H9 (cell line): Measurements from ENCODE around the gene ATP6V1B1. TPM values are rescaled to one million over a fixed set of nuclear protein-coding genes. Genes with fewer than 3 reads are reported as not detected.

Source experiments
- DNase-seq: peaks from one replicate; pipeline ENCODE4 v3.0.0-alpha.2; 2017
- H2AFZ ChIP-seq: one replicate; pipeline ENCODE4 v1.6.1; 2013; ENCODE audit warnings: mild to moderate bottlenecking, low read length, control low read depth, moderate library complexity
- H2AK5ac ChIP-seq: 2 replicates; pipeline ENCODE4 v1.6.1; 2013; ENCODE audit warnings: low read length, control low read depth, mixed read lengths; ENCODE audit not compliant: insufficient read length
- H2BK120ac ChIP-seq: one replicate; pipeline ENCODE4 v1.6.1; 2013; ENCODE audit warnings: low read depth, mild to moderate bottlenecking, low read length, control low read depth, inconsistent platforms; ENCODE audit not compliant: poor library complexity, severe bottlenecking
- H2BK12ac ChIP-seq: 2 replicates; pipeline ENCODE4 v1.6.1; 2013; ENCODE audit warnings: low read length, control low read depth, mixed read lengths, low read depth; ENCODE audit not compliant: insufficient read length
- H2BK15ac ChIP-seq: 2 replicates; pipeline ENCODE4 v1.6.1; 2013; ENCODE audit warnings: low read depth, low read length, control low read depth
- H2BK20ac ChIP-seq: one replicate; pipeline ENCODE4 v1.6.1; 2013; ENCODE audit warnings: low read depth, mild to moderate bottlenecking, low read length, control low read depth, inconsistent platforms; ENCODE audit not compliant: poor library complexity, severe bottlenecking
- H2BK5ac ChIP-seq: 2 replicates; pipeline ENCODE4 v1.6.1; 2013; ENCODE audit warnings: low read length, control low read depth, mixed read lengths; ENCODE audit not compliant: insufficient read length
- H3K14ac ChIP-seq: 2 replicates; pipeline ENCODE4 v1.6.1; 2013; ENCODE audit warnings: low read length, control low read depth; ENCODE audit not compliant: insufficient read depth
- H3K18ac ChIP-seq: 2 replicates; pipeline ENCODE4 v1.6.1; 2013; ENCODE audit warnings: low read depth, mild to moderate bottlenecking, mixed read lengths, low read length, control low read depth; ENCODE audit not compliant: insufficient read length
- H3K23ac ChIP-seq: 2 replicates; pipeline ENCODE4 v1.6.1; 2013; ENCODE audit warnings: low read length, control low read depth, mixed read lengths, low read depth; ENCODE audit not compliant: insufficient read length
- H3K23me2 ChIP-seq: 2 replicates; pipeline ENCODE4 v1.6.1; 2013; ENCODE audit warnings: low read depth, mild to moderate bottlenecking, mixed read lengths, low read length, control low read depth; ENCODE audit not compliant: insufficient read length, poor library complexity, severe bottlenecking
- H3K27ac ChIP-seq: 2 replicates; pipeline ENCODE4 v1.5.1; 2013; ENCODE audit warnings: low read length, control low read depth, mixed read lengths, low read depth; ENCODE audit not compliant: insufficient read length
- H3K27me3 ChIP-seq: 2 replicates; pipeline ENCODE4 v1.6.1; 2013; ENCODE audit warnings: low read length, control low read depth, inconsistent platforms; ENCODE audit not compliant: insufficient read depth
- H3K4ac ChIP-seq: 2 replicates; pipeline ENCODE4 v1.6.1; 2013; ENCODE audit warnings: low read depth, mild to moderate bottlenecking, control low read depth, inconsistent platforms, low read length, moderate library complexity
- H3K4me1 ChIP-seq: 2 replicates; pipeline ENCODE4 v1.6.1; 2013; ENCODE audit warnings: low read length, control low read depth, inconsistent platforms; ENCODE audit not compliant: insufficient read depth
- H3K4me2 ChIP-seq: 2 replicates; pipeline ENCODE4 v1.6.1; 2013; ENCODE audit warnings: low read length, control low read depth, mixed read lengths; ENCODE audit not compliant: insufficient read length, insufficient read depth
- H3K56ac ChIP-seq: 2 replicates; pipeline ENCODE4 v1.6.1; 2013; ENCODE audit warnings: low read depth, mild to moderate bottlenecking, mixed read lengths, low read length, control low read depth; ENCODE audit not compliant: insufficient read length
- H3K79me1 ChIP-seq: 2 replicates; pipeline ENCODE4 v1.6.1; 2013; ENCODE audit warnings: low read depth, mild to moderate bottlenecking, moderate library complexity, low read length, control low read depth, inconsistent platforms; ENCODE audit not compliant: insufficient read depth, poor library complexity, severe bottlenecking
- H3K79me2 ChIP-seq: 2 replicates; pipeline ENCODE4 v1.6.1; 2013; ENCODE audit warnings: low read length, control low read depth, inconsistent platforms; ENCODE audit not compliant: insufficient read depth
- H3K9ac ChIP-seq: 2 replicates; pipeline ENCODE4 v1.6.1; 2013; ENCODE audit warnings: low read length, control low read depth, mixed read lengths; ENCODE audit not compliant: insufficient read length; ENCODE audit errors: extremely low read depth
- H3K9me3 ChIP-seq: one replicate; pipeline ENCODE4 v1.6.1; 2013; ENCODE audit warnings: low read depth, low read length, inconsistent platforms; ENCODE audit not compliant: control insufficient read depth
- H3T11ph ChIP-seq: one replicate; pipeline ENCODE4 v1.6.1; 2013; ENCODE audit warnings: mild to moderate bottlenecking, low read length, control low read depth, inconsistent platforms
- H4K20me1 ChIP-seq: one replicate; pipeline ENCODE4 v1.6.1; 2013; ENCODE audit not compliant: control insufficient read depth, insufficient read length, insufficient read depth
- H4K5ac ChIP-seq: 2 replicates; pipeline ENCODE4 v1.6.1; 2013; ENCODE audit warnings: low read depth, mild to moderate bottlenecking, mixed read lengths, low read length, control low read depth; ENCODE audit not compliant: insufficient read length
- H4K8ac ChIP-seq: replicated peaks from 2 replicates; pipeline ENCODE4 v1.6.1; 2013; ENCODE audit warnings: low read length, control low read depth, mixed read lengths, low read depth; ENCODE audit not compliant: insufficient read length
- H4K91ac ChIP-seq: 2 replicates; pipeline ENCODE4 v1.6.1; 2013; ENCODE audit warnings: low read depth, mild to moderate bottlenecking, moderate library complexity, mixed read lengths, low read length, control low read depth; ENCODE audit not compliant: insufficient read length
- H3K27ac Mint-ChIP-seq, 3 experiments: 2 replicates in 2 of 3; 3 replicates in 1 of 3; pipeline ENCODE4 v1.8.0; 2020 to 2021; ENCODE audit warnings: mixed read lengths in 3 of 3, mild to moderate bottlenecking in 1 of 3, moderate library complexity in 1 of 3
- H3K27me3 Mint-ChIP-seq: 2 replicates; pipeline ENCODE4 v1.8.0; 2021; ENCODE audit warnings: low read depth, mild to moderate bottlenecking, moderate library complexity, mixed read lengths
- H3K36me3 Mint-ChIP-seq, 3 experiments: 2 replicates in 2 of 3; 3 replicates in 1 of 3; pipeline ENCODE4 v1.8.0; 2020 to 2021; ENCODE audit warnings: low read depth in 3 of 3, mixed read lengths in 3 of 3; ENCODE audit not compliant: insufficient read depth in 1 of 3
- H3K4me1 Mint-ChIP-seq, 2 experiments: 2 replicates each; pipeline ENCODE4 v1.8.0; 2020; ENCODE audit warnings: mixed read lengths in 2 of 2
- H3K4me3 Mint-ChIP-seq, 2 experiments: 2 replicates in 1 of 2; 3 replicates in 1 of 2; pipeline ENCODE4 v1.8.0; 2020 to 2021; ENCODE audit warnings: mild to moderate bottlenecking in 2 of 2, mixed read lengths in 2 of 2, moderate library complexity in 1 of 2
- H3K9me3 Mint-ChIP-seq, 2 experiments: 2 replicates in 1 of 2; 3 replicates in 1 of 2; pipeline ENCODE4 v1.8.0; 2020; ENCODE audit warnings: mild to moderate bottlenecking in 2 of 2, mixed read lengths in 2 of 2, moderate library complexity in 1 of 2
- CTCF ChIP-seq: fragments of 200-600 bp; sonication (generic); conservative IDR thresholded peaks from 3 replicates; pipeline ENCODE4 v1.8.0; 2021; ENCODE audit warnings: antibody characterized with exemption, mild to moderate bottlenecking
- WGBS: extraction: QIAGEN DNeasy Blood & Tissue Kit; methylation state at CpG from one replicate; pipeline ENCODE4 v1.1.7; 2013; ENCODE audit warnings: missing lambda C conversion rate, low lambda C conversion rate, mixed read lengths; ENCODE audit not compliant: insufficient read length; ENCODE audit errors: extremely low coverage; 5-methylcytosine and 5-hydroxymethylcytosine counted together
- total RNA-seq: library from RNA; stranded (reverse); gene quantifications from 2 replicates; pipeline ENCODE4 v1.2.1, GENCODE V29; 2021

Gene ATP6V1B1
- total RNA-seq, 1 experiment from 2014 or later, result not detected

GRCh38 chr2:70941701-70942100, 6.0 kb downstream of the ATP6V1B1 start:
- Histone ChIP-seq H3K4me2 (no peak overlapping the region), H3K79me2 (no peaks in the 10 kb centered on the region), H3K18ac (no peak overlapping the region), H3K56ac (no peak overlapping the region), H3K9me3 (no peaks in the 10 kb centered on the region), H3K23me2 (peaks cover 4% of the 10 kb centered on the region), H2BK120ac (no peak overlapping the region), H3K23ac (no peak overlapping the region), H2BK5ac (no peak overlapping the region), H3K27ac (no peak overlapping the region), H3K79me1 (no peaks in the 10 kb centered on the region), H4K5ac (no peak overlapping the region), H4K20me1 (no peaks in the 10 kb centered on the region), H4K8ac (no peak overlapping the region), H4K91ac (no peak overlapping the region), H3K4ac (no peak overlapping the region), H2BK15ac (no peak overlapping the region), H2AK5ac (no peak overlapping the region), H3K27me3 (peaks cover 9% of the 10 kb centered on the region; the same call in 1 of the 2 replicates), H2AFZ (no peak overlapping the region), H2BK12ac (no peak overlapping the region), H3K4me1 (peaks cover 7% of the 10 kb centered on the region; the same call in 1 of the 2 replicates), H3T11ph (no peak overlapping the region), H2BK20ac (no peak overlapping the region), H3K9ac (no peak overlapping the region), H3K14ac (no peak overlapping the region)
- no peak overlapping the region for H3K4me3 Mint-ChIP-seq
- H3K4me1 Mint-ChIP-seq, result peaks cover 37 to 55% of the 10 kb centered on the region in 2 experiments
- H3K9me3 Mint-ChIP-seq, result no peaks in the 10 kb centered on the region; a peak in 1 of 5 replicates
- no peaks in the 10 kb centered on the region; a peak in 1 of 7 replicates for H3K36me3 Mint-ChIP-seq
- no peak for TF ChIP-seq CTCF
- no peak overlapping the region; a peak in 1 of 7 replicates for H3K27ac Mint-ChIP-seq
- H3K27me3 Mint-ChIP-seq, result peaks cover 85% of the 10 kb centered on the region
- peak; percentile 19 for DNase-seq
- WGBS, result no CpG with 5 or more reads among the region's 5 CpGs
